GM21447 (cell line): Measurements from ENCODE around the gene CROCC2.

Experiments
- ATAC-seq: cut with Tn5 transposase; IDR thresholded peaks from one replicate; pipeline ENCODE4 v1.9.1; 2021; ENCODE audit not compliant: unreplicated experiment

Gene CROCC2

GRCh38 chr2:240906141-240906910 lies at the start of gene CROCC2:
Gene CROCC2 (plus strand): TSS chr2:240906336. CDS start chr2:240906514, 178 bp downstream.
- ATAC-seq: no peak

- ATAC-seq: no peak
These were observed 48.8 kb upstream of the CROCC2 start for GRCh38 chr2:240857039-240858008.

- no peak for ATAC-seq
These were observed 47.8 kb upstream of the CROCC2 start for GRCh38 chr2:240858321-240858720.

GRCh38 chr2:240858871-240859270 lies 47.3 kb upstream of the CROCC2 start:
- no peak for ATAC-seq

- no peak for ATAC-seq
These were observed 44.6 kb upstream of the CROCC2 start for GRCh38 chr2:240861547-240861946.

- no peak for ATAC-seq
These were observed 41.7 kb upstream of the CROCC2 start for GRCh38 chr2:240864475-240864874.

- ATAC-seq: no peak
These were observed 40.7 kb upstream of the CROCC2 start for GRCh38 chr2:240865391-240865790.

GRCh38 chr2:240868286-240869108 lies 37.6 kb upstream of the CROCC2 start, which contains the start of gene AGXT:
Gene AGXT (plus strand): TSS chr2:240868824. CDS start chr2:240868866, 42 bp downstream.
- no peak for ATAC-seq

GRCh38 chr2:240869109-240869955 lies 36.8 kb upstream of the CROCC2 start:
- no peak for ATAC-seq

- no peak for ATAC-seq
These were observed 35.9 kb upstream of the CROCC2 start for GRCh38 chr2:240869956-240870875.

- no peak for ATAC-seq
These were observed 34.8 kb upstream of the CROCC2 start for GRCh38 chr2:240871071-240871958.

GRCh38 chr2:240872317-240873097 lies 33.6 kb upstream of the CROCC2 start:
- ATAC-seq: no peak

- ATAC-seq: no peak
These were observed 32.9 kb upstream of the CROCC2 start for GRCh38 chr2:240873098-240873788.

- ATAC-seq: no peak
These were observed 32.1 kb upstream of the CROCC2 start for GRCh38 chr2:240873805-240874714.

- ATAC-seq: no peak
These were observed 31.4 kb upstream of the CROCC2 start for GRCh38 chr2:240874715-240875227.
